G401.6 (cell line): ENCODE data around the gene TRIM38.
"Not testable (repeated sequence)": the region's sequence is repeated elsewhere in the genome, so short reads cannot be mapped to it uniquely, and the experiment has no call there.

Experiments used
- FAIRE-seq: peaks from 2 replicates; lab custom pipeline; 2012; peaks lifted over from hg19 to GRCh38; lab: Jason Lieb, UNC

TRIM38 gene

GRCh38 chr6:25942561-25943147, 19.9 kb upstream of the TRIM38 start:
- FAIRE-seq = no peak

DNA sequence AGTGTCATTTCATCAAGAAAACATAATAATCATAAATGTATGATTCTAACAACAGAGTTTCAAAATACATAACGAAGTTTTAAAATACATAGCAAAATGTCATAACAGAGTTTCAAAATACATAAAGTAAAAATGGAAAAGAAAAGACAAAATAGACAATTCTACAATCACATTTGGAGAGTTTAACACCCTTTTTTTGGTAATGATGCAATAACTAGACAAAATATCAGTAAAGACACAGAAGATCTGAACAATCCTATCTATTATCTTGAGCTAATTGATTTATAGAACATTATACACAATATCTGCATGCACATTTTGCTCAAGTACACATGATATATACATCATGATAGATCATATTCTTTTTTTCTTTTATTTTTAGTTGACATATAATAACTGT, 18.7 kb upstream of the TRIM38 start:
- FAIRE-seq = no peak

GRCh38 chr6:25944688-25945574, 17.7 kb upstream of the TRIM38 start:
- no peak for FAIRE-seq

DNA sequence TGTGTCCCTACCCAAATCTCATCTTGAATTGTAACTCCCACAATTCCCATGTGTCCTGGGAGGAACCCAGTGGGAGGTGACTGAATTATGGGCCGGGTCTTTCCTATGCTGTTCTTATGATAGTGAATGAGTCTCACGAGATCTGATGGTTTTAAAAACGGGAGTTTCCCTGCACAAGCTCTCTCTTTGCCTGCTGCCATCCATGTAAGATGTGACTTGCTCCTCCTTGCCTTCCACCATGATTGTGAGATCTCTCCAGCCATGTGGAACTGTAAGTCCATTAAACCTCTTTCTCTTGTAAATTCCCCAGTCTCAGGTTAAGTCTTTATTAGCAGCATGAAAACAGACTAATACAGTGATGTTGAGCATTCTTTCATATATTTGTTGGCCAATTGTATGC, 16.9 kb upstream of the TRIM38 start:
- not testable (repeated sequence) for FAIRE-seq

DNA sequence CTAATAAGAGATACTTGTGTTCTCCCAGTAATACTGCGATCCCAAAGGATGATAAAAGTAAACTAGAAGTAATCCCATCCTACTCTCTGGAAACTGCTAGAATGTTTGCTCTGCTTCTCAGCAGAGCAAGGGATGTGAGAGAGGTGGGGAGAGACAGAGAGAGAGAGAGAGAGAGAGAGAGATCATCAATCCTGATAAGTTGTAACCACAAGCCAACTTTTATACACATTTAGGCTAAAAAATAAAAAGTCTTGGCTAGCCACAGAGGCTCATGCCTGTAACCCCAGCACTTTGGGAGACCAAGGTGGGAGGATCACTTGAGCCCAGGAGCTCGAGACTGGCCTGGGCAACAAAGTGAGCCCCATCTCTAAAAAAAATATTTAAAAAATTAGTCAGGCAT, 16.0 kb upstream of the TRIM38 start:
- FAIRE-seq = no peak

DNA sequence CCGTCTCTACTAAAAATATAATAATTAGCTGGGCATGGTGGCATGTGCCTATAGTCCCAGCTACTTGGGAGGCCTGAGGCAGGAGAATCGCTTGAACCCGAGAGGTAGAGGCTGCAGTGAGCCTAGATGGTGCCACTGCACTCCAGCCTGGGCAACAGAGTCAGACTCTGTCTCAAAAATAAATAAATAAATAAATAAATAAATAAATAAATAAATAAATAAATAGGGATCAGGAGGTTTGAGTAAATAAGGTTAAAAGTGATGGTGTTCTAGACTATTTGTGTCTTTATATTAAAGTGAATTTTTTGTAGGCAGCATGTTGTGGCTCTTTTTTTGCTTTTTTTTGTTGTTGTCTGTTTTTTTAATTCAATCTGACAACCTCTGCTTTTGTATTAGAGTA, 15.1 kb upstream of the TRIM38 start:
- not testable (repeated sequence) for FAIRE-seq

- FAIRE-seq = no peak
Measured at GRCh38 chr6:25949695-25950094, 12.9 kb upstream of the TRIM38 start.

DNA sequence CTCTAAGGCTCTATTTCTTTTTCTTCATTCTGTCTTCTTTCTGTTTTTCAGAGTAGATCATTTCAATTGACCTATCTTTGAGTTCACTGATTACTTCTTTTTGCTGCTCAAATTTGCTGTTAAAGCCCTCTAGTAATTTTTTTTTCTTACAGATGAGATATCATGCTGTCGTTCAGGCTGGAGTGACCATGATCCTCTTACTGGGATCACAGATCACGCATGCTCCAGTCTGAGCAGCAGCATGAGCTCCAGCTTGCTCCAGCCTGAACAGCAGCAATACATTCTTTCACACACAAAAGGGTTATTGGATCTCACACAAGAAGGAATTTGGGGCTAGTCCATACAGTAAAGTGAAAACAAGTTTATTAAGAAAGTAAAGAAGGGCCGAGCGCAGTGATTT, 12.3 kb upstream of the TRIM38 start:
- no peak for FAIRE-seq

GRCh38 chr6:25951296-25952032, 11.1 kb upstream of the TRIM38 start:
- FAIRE-seq = no peak

DNA sequence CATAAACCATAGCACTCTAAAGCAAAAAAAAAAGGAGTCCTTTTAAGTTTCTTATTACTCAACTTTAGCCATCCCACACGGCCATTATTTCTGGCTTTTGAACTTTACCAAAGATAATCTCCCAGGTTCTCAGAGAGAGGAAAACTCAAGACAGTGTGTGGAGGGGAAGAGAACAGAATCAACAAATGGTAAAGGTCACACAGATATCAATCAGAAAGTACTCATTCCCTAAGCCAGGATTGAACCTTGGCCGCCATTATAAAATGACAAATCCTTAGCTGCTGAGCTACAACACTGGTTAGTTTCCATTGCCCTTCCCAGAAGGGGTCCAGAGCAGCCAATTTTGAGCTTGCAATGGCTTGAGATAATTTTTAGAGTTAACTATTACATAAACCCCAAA, 10.1 kb upstream of the TRIM38 start:
- FAIRE-seq = no peak

- no peak for FAIRE-seq
Measured at GRCh38 chr6:25953733-25954132, 8.9 kb upstream of the TRIM38 start.

- FAIRE-seq = no peak
Measured at GRCh38 chr6:25954756-25955155, 7.8 kb upstream of the TRIM38 start.

- no peak for FAIRE-seq
Measured at GRCh38 chr6:25956226-25956625, 6.4 kb upstream of the TRIM38 start.

GRCh38 chr6:25958700-25959162, 3.9 kb upstream of the TRIM38 start:
- FAIRE-seq = no peak

GRCh38 chr6:25959890-25960536, 2.6 kb upstream of the TRIM38 start:
- no peak for FAIRE-seq

- no peak for FAIRE-seq
Measured at GRCh38 chr6:25960734-25961133, 1.9 kb upstream of the TRIM38 start.

DNA sequence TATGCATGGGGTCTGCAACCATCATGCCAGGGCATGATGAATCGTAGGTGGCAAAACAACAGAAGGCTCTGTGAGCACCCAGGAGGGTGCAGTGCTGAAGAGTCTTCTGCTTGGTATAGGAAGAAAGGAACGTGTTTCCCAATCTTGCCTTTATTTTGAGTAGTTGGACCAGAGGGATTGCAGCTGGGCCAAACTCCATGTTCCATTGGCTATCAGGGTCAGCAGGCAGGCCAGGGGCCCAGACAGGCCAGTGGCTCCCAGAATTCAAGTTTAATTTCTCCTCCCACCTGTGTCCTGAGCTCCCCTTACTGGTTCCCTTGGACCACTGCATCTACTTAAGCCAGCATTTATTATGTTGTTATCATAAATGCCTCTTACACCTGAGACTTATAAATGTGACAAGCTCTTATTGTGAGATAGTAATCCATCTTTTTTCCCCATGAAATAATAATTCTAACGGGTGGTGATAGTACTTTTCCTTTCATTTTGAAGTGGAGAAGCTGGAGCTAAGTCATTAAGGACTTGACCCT, 918 bp upstream of the TRIM38 start:
- FAIRE-seq = no peak

GRCh38 chr6:25963426-25964123, 973 bp downstream of the TRIM38 start:
- FAIRE-seq = no peak

DNA sequence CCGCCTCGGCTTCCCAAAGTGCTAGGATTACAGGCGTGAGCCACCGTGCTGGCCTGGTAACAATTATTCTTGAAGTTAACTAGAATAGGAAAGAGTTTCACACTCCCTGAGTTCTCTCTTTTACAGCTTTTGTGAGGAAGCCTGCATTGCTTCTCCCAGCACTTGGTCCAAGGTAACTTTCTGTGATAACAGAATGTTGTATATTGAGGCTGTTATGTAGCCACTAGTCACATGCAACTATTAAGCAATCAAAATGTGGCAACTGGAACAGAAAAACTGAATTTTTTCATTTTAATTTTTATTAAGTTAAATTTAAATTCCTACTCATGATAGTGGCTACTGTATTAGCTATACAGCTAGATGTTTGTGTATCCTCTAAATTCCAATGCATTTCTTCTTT, 2.5 kb downstream of the TRIM38 start:
- no peak for FAIRE-seq

DNA sequence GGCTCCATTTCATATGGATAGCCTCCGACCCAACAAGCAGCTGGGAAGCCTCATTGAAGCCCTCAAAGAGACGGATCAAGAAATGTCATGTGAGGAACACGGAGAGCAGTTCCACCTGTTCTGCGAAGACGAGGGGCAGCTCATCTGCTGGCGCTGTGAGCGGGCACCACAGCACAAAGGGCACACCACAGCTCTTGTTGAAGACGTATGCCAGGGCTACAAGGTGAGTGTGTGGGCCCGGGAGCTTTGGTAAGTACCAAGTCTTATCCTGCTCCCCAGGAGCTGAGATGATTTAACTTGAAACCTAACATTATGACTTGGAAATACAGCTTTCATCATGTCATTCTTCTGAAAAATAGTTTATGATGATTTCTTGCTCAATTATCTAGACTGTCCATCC, 4.1 kb downstream of the TRIM38 start:
- no peak for FAIRE-seq

DNA sequence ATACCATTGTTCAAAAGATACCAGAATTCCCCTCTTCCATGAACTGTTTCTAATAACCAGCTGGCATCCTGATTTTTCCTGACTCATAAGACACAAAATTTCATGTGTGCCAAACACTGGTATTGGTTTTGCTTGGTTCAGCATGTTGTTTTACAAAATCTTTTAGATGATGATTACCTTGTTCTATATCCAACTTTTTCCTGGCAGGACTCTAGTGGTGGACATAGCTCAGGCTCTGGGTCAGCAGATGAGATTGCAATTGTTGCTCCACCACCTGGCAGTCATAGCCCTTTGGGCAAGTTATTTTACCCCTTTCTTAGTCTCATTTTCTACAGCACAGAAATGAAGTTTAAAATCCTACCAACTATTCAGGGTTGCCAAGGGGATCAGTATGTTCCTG, 6.2 kb downstream of the TRIM38 start:
- no peak for FAIRE-seq
